IMR-90 (cell line): ENCODE measurements around the gene DOK6.

Experiments used
- POLR2A ChIP-seq: IDR thresholded peaks from 2 replicates; pipeline ENCODE4 v1.6.1; 2012; ENCODE audit warnings: mild to moderate bottlenecking, low read depth, low read length
- TF ChIP-seq, protein P1 (sequence below): conservative IDR thresholded peaks from 2 replicates; pipeline ENCODE4 v1.5.1; 2012; ENCODE audit warnings: mild to moderate bottlenecking, low read depth, low read length, improper control_type of control experiment
- TF ChIP-seq, protein P2 (sequence below): fragments of 150-350 bp; IDR thresholded peaks from 2 replicates; pipeline ENCODE4 v1.6.1; 2017; ENCODE audit warnings: mild to moderate bottlenecking, antibody characterized with exemption, low read length, low read depth

DNA sequence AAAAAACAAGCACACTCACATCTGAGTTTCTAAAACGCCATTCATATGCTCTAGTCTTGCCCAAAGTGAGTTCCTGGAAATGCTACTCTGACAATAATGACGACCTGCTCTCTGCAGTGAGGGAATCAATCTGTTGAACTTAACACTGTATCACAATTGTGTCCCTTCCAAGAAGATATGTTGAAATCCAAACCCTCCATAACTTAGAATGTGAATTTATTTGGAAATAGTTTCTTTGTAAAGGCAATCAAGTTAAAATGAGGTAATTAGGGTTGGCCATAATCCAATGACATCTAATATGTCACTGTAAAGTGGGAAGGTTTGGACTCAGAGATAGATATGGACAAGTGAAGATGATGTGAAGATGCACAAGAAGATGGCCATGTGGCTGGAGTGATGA is 282.5 kb downstream of the DOK6 start:
- no peak for TF ChIP-seq POLR2A
- TF ChIP-seq, protein P1, sequence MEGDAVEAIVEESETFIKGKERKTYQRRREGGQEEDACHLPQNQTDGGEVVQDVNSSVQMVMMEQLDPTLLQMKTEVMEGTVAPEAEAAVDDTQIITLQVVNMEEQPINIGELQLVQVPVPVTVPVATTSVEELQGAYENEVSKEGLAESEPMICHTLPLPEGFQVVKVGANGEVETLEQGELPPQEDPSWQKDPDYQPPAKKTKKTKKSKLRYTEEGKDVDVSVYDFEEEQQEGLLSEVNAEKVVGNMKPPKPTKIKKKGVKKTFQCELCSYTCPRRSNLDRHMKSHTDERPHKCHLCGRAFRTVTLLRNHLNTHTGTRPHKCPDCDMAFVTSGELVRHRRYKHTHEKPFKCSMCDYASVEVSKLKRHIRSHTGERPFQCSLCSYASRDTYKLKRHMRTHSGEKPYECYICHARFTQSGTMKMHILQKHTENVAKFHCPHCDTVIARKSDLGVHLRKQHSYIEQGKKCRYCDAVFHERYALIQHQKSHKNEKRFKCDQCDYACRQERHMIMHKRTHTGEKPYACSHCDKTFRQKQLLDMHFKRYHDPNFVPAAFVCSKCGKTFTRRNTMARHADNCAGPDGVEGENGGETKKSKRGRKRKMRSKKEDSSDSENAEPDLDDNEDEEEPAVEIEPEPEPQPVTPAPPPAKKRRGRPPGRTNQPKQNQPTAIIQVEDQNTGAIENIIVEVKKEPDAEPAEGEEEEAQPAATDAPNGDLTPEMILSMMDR: no peak
- TF ChIP-seq, protein P2, sequence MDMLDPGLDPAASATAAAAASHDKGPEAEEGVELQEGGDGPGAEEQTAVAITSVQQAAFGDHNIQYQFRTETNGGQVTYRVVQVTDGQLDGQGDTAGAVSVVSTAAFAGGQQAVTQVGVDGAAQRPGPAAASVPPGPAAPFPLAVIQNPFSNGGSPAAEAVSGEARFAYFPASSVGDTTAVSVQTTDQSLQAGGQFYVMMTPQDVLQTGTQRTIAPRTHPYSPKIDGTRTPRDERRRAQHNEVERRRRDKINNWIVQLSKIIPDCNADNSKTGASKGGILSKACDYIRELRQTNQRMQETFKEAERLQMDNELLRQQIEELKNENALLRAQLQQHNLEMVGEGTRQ: no peak
